Astrocyte (in vitro differentiated cells and primary cell): ENCODE data around the gene TNFSF13. TPM values are rescaled to one million over a fixed set of nuclear protein-coding genes. Genes with fewer than 3 reads are reported as not detected.

ENCODE experiments used
- DNase-seq: peaks from one replicate; pipeline ENCODE4 v3.0.0-alpha.2; 2010; ENCODE audit warnings: low read depth
- FAIRE-seq: peaks from 2 replicates; lab custom pipeline; 2011; peaks lifted over from hg19 to GRCh38; lab: Jason Lieb, UNC
- H2AFZ ChIP-seq: 2 replicates; pipeline ENCODE4 v1.6.0; 2012; ENCODE audit warnings: low read depth, low read length, inconsistent platforms
- H3K27ac ChIP-seq: 2 replicates; pipeline ENCODE4 v1.5.1; 2011; ENCODE audit warnings: low read depth, low read length, inconsistent platforms
- H3K27me3 ChIP-seq: 2 replicates; pipeline ENCODE4 v1.6.0; 2011; ENCODE audit warnings: low read length, inconsistent platforms; ENCODE audit not compliant: insufficient read depth
- H3K36me3 ChIP-seq: 2 replicates; pipeline ENCODE4 v1.5.1; 2011; ENCODE audit warnings: low read length, inconsistent platforms; ENCODE audit not compliant: insufficient read depth
- H3K4me1 ChIP-seq: 2 replicates; pipeline ENCODE4 v1.5.1; 2011; ENCODE audit warnings: low read length, inconsistent platforms; ENCODE audit not compliant: insufficient read depth
- H3K4me2 ChIP-seq: 2 replicates; pipeline ENCODE4 v1.6.0; 2012; ENCODE audit warnings: low read length, inconsistent platforms
- H3K4me3 ChIP-seq: 2 replicates; pipeline ENCODE4 v1.5.1; 2011; ENCODE audit warnings: low read depth, mild to moderate bottlenecking, low read length, inconsistent platforms; ENCODE audit not compliant: insufficient read depth
- H3K79me2 ChIP-seq: 2 replicates; pipeline ENCODE4 v1.6.0; 2012; ENCODE audit warnings: mild to moderate bottlenecking, low read length, inconsistent platforms; ENCODE audit not compliant: insufficient read depth
- H3K9ac ChIP-seq: 2 replicates; pipeline ENCODE4 v1.6.0; 2012; ENCODE audit warnings: mild to moderate bottlenecking, low read length, inconsistent platforms
- H3K9me3 ChIP-seq: 2 replicates; pipeline ENCODE4 v1.5.1; 2012; ENCODE audit warnings: low read depth, mild to moderate bottlenecking, low read length, inconsistent platforms; ENCODE audit not compliant: insufficient read depth
- H4K20me1 ChIP-seq: 2 replicates; pipeline ENCODE4 v1.6.0; 2012; ENCODE audit warnings: low read length, inconsistent platforms; ENCODE audit not compliant: insufficient read depth
- H3K27ac Mint-ChIP-seq: one replicate; pipeline ENCODE4 v1.8.0; 2021; ENCODE audit warnings: mild to moderate bottlenecking, mixed read lengths; ENCODE audit not compliant: unreplicated experiment
- H3K27me3 Mint-ChIP-seq: one replicate; pipeline ENCODE4 v1.8.0; 2021; ENCODE audit warnings: low read depth, mixed read lengths; ENCODE audit not compliant: unreplicated experiment
- H3K36me3 Mint-ChIP-seq: one replicate; pipeline ENCODE4 v1.8.0; 2021; ENCODE audit warnings: low read depth, mixed read lengths; ENCODE audit not compliant: unreplicated experiment
- H3K4me1 Mint-ChIP-seq: one replicate; pipeline ENCODE4 v1.8.0; 2021; ENCODE audit warnings: low read depth, mixed read lengths; ENCODE audit not compliant: unreplicated experiment
- H3K4me3 Mint-ChIP-seq: one replicate; pipeline ENCODE4 v1.8.0; 2021; ENCODE audit warnings: mild to moderate bottlenecking, moderate library complexity, mixed read lengths; ENCODE audit not compliant: unreplicated experiment
- H3K9me3 Mint-ChIP-seq: one replicate; pipeline ENCODE4 v1.8.0; 2021; ENCODE audit warnings: mild to moderate bottlenecking, mixed read lengths; ENCODE audit not compliant: unreplicated experiment
- EZH2 ChIP-seq: IDR thresholded peaks from 2 replicates; pipeline ENCODE4 v1.6.1; 2012; ENCODE audit warnings: mild to moderate bottlenecking, low read length, inconsistent platforms; ENCODE audit not compliant: insufficient read depth
- total RNA-seq: library from RNA; stranded (reverse); gene quantifications from 2 replicates; pipeline ENCODE4 v1.2.1, GENCODE V29; 2021
- TF ChIP-seq, protein P1 (sequence below): IDR thresholded peaks from 2 replicates; pipeline ENCODE4 v1.5.1; 2011; ENCODE audit warnings: low read depth, mild to moderate bottlenecking, inconsistent platforms, low read length, moderate library complexity; ENCODE audit not compliant: insufficient read depth

TNFSF13 gene
- total RNA-seq, 1 donor from 2014 or later = 0.93 TPM

DNA sequence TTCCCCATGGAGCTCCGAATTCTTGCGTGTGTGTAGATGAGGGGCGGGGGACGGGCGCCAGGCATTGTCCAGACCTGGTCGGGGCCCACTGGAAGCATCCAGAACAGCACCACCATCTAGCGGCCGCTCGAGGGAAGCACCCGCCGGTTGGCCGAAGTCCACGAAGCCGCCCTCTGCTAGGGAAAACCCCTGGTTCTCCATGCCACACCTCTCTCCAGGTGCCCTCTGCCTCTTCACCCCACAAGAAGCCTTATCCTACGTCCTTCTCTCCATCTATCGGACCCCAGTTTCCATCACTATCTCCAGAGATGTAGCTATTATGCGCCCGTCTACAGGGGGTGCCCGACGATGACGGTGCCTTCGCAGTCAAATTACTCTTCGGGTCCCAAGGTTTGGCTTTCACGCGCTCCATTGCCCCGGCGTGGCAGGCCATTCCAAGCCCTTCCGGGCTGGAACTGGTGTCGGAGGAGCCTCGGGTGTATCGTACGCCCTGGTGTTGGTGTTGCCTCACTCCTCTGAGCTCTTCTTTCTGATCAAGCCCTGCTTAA, 2.6 kb downstream of the TNFSF13 start:
- Mint-ChIP-seq H3K9me3 (no peaks in the 10 kb centered on the region), H3K36me3 (peaks cover 5% of the 10 kb centered on the region), H3K27ac (peak overlapping the region; percentile 75), H3K4me1 (peaks cover 17% of the 10 kb centered on the region), H3K27me3 (no peaks in the 10 kb centered on the region), H3K4me3 (peak overlapping the region; percentile 89)
- H3K4me1 ChIP-seq = peaks cover 25% of the 10 kb centered on the region
- peak overlapping the region; percentile 100 for H3K4me2 ChIP-seq
- no peak for FAIRE-seq
- TF ChIP-seq, protein P1, sequence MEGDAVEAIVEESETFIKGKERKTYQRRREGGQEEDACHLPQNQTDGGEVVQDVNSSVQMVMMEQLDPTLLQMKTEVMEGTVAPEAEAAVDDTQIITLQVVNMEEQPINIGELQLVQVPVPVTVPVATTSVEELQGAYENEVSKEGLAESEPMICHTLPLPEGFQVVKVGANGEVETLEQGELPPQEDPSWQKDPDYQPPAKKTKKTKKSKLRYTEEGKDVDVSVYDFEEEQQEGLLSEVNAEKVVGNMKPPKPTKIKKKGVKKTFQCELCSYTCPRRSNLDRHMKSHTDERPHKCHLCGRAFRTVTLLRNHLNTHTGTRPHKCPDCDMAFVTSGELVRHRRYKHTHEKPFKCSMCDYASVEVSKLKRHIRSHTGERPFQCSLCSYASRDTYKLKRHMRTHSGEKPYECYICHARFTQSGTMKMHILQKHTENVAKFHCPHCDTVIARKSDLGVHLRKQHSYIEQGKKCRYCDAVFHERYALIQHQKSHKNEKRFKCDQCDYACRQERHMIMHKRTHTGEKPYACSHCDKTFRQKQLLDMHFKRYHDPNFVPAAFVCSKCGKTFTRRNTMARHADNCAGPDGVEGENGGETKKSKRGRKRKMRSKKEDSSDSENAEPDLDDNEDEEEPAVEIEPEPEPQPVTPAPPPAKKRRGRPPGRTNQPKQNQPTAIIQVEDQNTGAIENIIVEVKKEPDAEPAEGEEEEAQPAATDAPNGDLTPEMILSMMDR = peak; percentile 68
- TF ChIP-seq EZH2 = no peak
- H2AFZ ChIP-seq = peak overlapping the region; percentile 92
- H3K79me2 ChIP-seq = peaks cover 43% of the 10 kb centered on the region
- H4K20me1 ChIP-seq = peaks cover 21% of the 10 kb centered on the region
- H3K9ac ChIP-seq = peak overlapping the region; percentile 88
- peak overlapping the region; percentile 73 for H3K27ac ChIP-seq
- H3K36me3 ChIP-seq = peaks cover 15% of the 10 kb centered on the region
- DNase-seq = peak; percentile 53
- H3K9me3 ChIP-seq = no peaks in the 10 kb centered on the region
- no peaks in the 10 kb centered on the region for H3K27me3 ChIP-seq
- H3K4me3 ChIP-seq = peak overlapping the region; percentile 88

DNA sequence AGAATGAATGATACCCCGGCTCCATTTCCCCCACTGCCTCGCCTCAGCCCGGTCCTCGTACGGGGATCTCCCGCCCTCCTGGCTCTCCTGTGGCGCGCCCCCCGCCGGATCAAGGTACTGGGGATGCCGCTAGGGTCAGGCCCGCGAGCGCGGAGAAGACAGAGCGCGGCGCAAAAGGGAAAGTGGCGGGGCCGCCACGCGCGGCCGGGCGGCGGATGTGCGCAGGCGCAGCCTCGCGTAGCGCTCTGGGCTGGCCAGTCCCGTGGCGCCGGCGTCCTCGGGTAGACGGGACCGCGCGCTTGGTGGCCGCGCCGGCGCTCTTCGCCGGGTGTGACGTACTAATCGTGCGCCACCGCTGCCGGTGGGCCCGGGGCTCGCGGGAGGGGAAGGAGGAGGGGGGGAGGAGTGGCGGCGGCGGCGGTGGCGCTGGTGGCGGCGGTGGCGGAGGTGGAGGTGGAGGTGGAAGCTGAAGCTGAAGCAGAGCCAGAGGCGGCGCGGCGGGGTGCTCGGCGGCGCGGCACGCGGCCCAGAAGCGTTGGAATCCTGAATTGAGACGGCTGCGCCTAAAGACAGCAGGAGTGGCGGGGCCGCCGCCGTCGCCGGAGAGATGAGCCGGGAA, 3.1 kb downstream of the TNFSF13 start, which contains the start of gene SENP3:
Gene SENP3 (plus strand): TSS at position 331 of the 619 bp plus-strand sequence. CDS start 1,158 bp downstream, outside the sequence.
- Histone ChIP-seq H3K27me3 (no peaks in the 10 kb centered on the region), H4K20me1 (peaks cover 23% of the 10 kb centered on the region), H3K4me3 (peak within 1 kb of the TSS; percentile 88), H3K9ac (peak within 1 kb of the TSS; percentile 88), H3K4me1 (peaks cover 25% of the 10 kb centered on the region), H3K9me3 (no peaks in the 10 kb centered on the region), H2AFZ (peak within 1 kb of the TSS; percentile 92), H3K36me3 (peaks cover 17% of the 10 kb centered on the region), H3K79me2 (peaks cover 43% of the 10 kb centered on the region), H3K27ac (peak within 1 kb of the TSS; percentile 74), H3K4me2 (peak within 1 kb of the TSS; percentile 100)
- Mint-ChIP-seq H3K36me3 (peaks cover 5% of the 10 kb centered on the region), H3K9me3 (no peaks in the 10 kb centered on the region), H3K27ac (peak within 1 kb of the TSS; percentile 92), H3K4me1 (peaks cover 17% of the 10 kb centered on the region), H3K27me3 (no peaks in the 10 kb centered on the region), H3K4me3 (peak within 1 kb of the TSS; percentile 97)
- TF ChIP-seq, protein P1 = no peak
- no peak for TF ChIP-seq EZH2
- DNase-seq (peak; percentile 73), FAIRE-seq (no peak)
